Activated CD4-positive, alpha-beta T cell treated with anti-CD3 and anti-CD28 coated beads, Interleukin-2, Interleukin-4, amounts not matched to agents 100 ng/mL and 50 ng/mL, durations not matched to agents 16 hours and 8 hours (primary cell): ENCODE data around the gene CLUH.

Experiments used
- DNase-seq: peaks from one replicate; pipeline ENCODE4 v3.0.0-alpha.2; 2020; ENCODE audit warnings: low spot score

Gene CLUH, protein sequence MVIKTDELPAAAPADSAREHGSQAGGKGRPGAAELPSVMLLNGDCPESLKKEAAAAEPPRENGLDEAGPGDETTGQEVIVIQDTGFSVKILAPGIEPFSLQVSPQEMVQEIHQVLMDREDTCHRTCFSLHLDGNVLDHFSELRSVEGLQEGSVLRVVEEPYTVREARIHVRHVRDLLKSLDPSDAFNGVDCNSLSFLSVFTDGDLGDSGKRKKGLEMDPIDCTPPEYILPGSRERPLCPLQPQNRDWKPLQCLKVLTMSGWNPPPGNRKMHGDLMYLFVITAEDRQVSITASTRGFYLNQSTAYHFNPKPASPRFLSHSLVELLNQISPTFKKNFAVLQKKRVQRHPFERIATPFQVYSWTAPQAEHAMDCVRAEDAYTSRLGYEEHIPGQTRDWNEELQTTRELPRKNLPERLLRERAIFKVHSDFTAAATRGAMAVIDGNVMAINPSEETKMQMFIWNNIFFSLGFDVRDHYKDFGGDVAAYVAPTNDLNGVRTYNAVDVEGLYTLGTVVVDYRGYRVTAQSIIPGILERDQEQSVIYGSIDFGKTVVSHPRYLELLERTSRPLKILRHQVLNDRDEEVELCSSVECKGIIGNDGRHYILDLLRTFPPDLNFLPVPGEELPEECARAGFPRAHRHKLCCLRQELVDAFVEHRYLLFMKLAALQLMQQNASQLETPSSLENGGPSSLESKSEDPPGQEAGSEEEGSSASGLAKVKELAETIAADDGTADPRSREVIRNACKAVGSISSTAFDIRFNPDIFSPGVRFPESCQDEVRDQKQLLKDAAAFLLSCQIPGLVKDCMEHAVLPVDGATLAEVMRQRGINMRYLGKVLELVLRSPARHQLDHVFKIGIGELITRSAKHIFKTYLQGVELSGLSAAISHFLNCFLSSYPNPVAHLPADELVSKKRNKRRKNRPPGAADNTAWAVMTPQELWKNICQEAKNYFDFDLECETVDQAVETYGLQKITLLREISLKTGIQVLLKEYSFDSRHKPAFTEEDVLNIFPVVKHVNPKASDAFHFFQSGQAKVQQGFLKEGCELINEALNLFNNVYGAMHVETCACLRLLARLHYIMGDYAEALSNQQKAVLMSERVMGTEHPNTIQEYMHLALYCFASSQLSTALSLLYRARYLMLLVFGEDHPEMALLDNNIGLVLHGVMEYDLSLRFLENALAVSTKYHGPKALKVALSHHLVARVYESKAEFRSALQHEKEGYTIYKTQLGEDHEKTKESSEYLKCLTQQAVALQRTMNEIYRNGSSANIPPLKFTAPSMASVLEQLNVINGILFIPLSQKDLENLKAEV (N-terminal part only)

DNA sequence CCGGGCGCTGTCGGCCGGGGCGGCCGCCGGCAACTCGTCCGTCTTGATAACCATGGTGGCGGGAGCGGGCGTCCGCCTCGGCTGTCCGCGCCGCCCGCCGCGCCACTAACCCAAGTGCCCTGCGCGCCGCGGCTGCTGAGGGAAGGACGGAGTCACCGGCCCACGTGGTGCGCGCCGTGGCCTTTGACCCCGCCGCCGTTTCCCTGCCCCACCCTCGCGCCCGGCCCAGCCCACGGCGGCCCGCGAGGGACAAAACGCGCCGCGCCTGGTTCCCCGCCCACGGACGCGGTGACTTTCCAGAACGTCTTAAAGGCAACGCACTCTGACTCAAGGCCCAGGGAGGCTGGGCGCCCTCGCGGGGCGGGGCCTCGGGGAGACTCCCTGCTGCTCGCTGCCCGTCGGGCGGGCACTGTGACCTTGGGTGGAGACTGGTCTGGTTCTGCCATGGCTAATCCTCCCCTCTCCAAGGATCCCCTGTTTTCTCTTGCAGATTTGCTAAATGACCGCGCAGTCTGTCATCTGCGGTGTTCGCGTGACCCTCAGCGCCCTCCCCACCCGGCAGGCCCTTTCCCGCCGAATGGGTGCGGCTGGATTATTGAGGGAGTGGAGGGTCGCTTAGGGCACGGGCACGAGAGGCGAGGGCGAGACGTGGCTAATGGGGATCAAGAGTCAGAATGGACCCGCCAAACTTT is at the start of gene CLUH:
TSS of gene CLUH (minus strand) at position 157 of the 692 bp plus-strand sequence. CDS start at position 54, 103 bp downstream.
- peak; percentile 97 for DNase-seq

GRCh38 chr17:2758870-2759269 is 47.3 kb upstream of the CLUH start:
- DNase-seq, result no peak

GRCh38 chr17:2755891-2756724 is 44.5 kb upstream of the CLUH start:
- no peak for DNase-seq

- DNase-seq, result no peak
Measured at GRCh38 chr17:2751491-2751890, 39.9 kb upstream of the CLUH start.

- DNase-seq, result no peak
Measured at GRCh38 chr17:2750721-2751120, 39.2 kb upstream of the CLUH start.

DNA sequence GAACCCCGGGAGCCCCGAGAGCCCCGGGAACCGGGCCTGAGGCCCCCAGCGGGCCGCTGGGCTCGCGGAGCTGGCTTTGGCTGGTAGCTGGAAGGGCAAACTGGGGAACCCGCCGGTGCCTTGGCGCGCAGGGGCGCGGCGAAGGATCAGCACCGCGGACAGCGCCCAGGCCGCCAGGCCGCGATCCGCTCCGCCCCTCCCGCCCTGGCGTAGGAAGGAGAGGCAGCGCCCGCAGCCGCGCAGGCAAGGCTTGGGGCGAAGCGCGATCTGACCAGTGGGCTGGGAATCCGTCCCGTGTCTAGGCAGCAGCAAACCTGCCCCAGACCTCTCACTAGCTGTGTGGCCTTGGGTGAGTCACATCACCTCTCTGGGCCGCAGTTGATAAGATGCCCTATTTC is 38.2 kb upstream of the CLUH start:
- DNase-seq, result peak; percentile 63

DNA sequence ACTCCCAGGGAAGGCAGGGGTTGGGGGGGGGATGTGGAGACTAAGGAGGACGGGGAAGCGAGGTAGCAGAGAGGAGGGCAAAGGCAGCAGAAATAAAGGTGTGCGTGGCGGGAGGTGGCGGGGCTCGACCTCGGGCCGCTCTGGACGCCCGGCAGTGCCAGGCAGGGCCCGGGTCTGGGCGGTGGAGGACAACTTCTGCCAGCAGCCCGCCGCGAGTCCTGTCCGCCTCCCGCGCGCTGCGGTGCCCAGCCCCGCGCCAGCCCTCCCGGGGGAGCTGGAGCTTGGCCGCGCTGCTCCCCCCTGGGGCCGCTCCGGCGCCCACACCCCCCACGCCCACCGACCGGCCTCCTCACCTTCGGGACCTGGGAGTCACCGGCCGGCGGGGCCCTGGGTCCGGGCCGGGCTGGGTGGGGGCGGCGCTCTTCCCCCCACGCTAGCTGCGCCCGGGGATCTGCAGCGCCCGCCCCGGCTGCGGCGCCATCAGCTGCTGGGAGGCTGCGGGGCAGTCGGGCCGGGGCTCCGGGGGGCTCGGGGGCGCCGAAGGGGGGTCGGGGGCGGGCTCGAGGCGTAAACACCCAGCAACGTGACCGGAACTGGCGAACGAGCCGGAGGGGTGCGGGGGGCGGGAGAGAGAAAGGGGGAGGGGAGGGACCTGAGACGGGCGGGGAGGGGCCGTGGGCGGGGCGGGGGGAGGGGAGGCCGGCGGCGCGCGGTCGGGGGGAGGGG is 37.7 kb upstream of the CLUH start, which contains the start of gene CCDC92B:
TSS of gene CCDC92B (minus strand) at position 595 of the 726 bp plus-strand sequence. CDS start 14,507 bp downstream, outside the sequence.
- no peak for DNase-seq

GRCh38 chr17:2745317-2746037 is 33.9 kb upstream of the CLUH start:
- DNase-seq, result no peak

GRCh38 chr17:2737693-2738092 is 26.1 kb upstream of the CLUH start:
- DNase-seq, result no peak

DNA sequence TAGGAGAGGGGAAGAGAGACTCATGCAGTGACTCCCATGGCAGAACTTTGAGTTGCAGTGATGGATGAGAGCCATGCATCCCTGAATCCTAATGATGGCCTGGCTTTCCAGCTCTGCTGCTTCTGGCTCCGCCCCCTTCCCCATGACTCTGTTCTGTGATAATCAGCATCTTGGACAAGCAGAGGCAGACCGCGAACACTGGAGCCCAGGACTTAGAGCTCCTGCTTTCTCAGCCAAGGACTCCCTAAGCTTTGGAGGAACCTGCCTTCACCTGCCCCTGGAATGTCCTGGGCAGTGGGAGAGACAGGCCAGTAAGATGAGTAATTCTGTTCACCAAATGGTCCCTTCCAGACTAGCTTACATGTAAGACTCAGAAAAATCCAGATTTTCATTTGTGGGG is 25.4 kb upstream of the CLUH start:
- no peak for DNase-seq

- DNase-seq, result no peak
Measured at GRCh38 chr17:2735896-2736295, 24.3 kb upstream of the CLUH start.

DNA sequence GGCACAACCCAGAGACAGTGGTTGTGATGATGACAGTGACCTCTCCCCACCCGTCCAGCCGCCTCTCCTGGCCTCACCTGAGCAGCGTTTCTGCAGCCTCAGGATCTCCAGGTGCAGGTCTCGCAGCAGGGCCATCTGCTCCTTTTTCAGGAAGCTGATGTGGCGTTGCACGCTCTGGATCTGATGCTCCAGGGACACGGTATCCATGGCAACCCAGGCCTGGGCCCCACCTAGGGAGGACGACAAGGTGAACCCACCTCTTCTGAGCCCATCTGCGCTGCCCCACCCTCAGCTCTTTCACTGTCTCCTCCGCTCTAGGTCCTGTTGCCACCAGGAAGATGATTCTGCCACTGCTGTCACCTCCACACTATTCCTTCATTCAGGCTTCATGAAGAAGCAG is 23.4 kb upstream of the CLUH start:
- no peak for DNase-seq

- no peak for DNase-seq
Measured at GRCh38 chr17:2731807-2732206, 20.2 kb upstream of the CLUH start.

DNA sequence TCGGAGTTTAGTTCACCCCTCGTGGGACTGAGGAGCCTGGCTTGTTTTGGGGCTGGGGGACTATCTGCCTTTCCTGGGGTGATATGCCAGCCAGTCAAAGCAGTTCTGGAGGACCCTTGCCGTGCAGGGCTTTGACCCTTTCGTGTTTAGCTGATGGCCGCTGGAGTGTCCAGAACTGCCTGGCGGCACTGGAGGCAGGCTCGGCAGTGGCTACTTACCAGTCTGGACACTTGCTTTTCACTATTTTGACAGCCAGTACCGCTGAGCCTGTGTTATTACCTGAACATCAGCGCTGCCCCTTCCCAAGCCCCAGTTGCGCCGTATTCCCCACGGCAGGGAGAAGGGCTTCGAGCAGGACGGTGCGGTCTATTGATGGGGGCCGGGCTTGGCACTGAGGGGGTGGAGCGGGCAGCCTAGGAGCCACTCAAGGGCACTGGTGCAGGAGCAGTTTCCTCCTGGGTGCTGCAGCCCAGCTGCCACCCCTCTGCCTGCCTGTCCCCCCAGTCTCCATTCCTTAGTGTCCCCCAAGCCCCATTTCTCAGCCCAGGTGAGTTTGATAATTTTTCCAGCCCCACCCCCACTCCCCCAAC is 19.3 kb upstream of the CLUH start:
- no peak for DNase-seq

- DNase-seq, result peak; percentile 18
Measured at GRCh38 chr17:2724784-2725164, 13.2 kb upstream of the CLUH start.

DNA sequence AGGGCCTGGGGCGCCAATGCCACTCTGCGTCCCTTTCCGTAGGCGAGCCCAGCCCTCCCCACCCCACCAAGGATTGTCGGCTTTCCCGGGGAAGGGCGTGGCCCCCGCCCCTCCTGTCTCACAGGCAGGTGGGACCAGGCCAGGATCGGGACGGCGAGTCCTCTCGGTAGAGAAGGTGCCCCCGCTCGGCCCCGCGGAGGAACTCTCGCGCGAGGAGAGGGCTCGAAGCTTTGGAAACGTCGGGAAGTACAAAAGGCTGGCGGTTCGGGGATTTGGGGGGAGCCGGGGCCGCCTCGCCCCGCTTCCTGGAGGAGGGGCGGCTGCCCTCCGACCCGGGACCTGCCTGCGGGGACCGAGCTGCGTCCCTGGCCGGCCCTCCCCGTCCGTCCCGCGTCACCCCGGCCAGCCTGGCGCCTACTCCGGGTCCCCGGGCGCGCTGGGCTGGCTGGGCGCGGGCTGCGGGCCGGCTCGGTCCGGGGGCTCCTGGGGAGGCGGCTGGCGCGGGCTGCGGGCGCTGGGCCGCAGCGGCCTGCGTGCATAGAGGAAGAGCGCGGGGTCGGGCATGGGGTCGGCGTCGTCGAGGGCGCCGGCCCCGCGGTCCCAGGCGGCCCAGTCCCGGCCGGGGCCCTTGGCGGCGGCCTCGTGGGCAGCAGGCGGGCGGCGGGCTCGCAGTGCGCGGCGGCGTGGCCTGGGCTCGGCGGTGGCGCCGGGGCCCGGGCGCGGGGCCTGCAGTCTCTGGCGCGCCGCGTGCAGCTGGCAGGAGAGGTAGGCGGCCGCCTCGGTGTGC is 12.6 kb upstream of the CLUH start:
- no peak for DNase-seq

DNA sequence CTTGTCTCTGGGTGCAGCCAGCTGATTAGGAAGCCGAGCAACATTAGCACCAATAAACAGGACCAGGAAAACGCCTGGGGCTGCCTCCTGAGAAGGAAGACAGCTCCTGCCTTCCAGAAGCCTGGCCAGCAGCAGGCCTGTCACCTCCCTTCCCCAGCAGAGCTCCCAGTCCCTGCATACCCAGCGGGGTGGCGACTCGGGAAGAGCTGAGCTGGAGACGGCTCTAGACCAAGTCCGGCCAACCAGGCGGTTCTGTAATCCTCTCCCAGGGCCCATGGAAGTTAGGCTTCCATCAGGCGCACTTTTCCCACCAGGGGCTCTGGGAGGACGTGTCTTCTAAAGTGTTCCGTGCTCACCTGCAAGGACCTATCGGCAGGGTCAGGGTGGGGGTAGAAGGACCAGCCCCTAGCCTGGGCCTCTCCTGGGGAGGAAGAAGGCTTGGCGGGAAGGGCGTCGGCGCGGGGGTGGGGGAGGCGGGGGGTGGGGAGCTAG is 12.0 kb upstream of the CLUH start:
- DNase-seq, result no peak

DNA sequence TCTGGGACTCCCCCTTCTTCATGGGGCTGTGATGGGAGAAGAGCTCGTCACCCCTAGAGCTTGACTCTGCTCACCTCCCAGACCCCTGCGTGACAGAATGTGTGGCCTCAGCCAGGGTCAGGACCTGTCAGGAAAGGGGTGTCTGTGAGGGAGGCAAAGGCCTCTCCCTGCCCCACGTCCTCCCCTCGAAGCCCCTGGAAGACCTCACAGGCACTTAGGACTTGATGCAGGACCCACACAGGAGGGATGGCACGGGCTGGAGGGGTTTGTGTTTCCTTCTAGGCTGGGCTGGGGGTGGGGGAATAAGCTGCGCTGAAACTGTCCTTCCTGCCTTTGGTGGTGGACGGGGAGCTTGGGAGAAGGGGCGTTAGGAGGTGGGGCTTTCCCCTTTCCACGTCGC is 11.0 kb upstream of the CLUH start:
- DNase-seq, result no peak
